ENCODE measurements around the gene PTPRJ. TPM values are rescaled to one million over a fixed set of nuclear protein-coding genes. Genes with fewer than 3 reads are reported as not detected.

Gene PTPRJ
- total RNA-seq, 1 donor from 2014 or later, result 22.9 TPM

DNA sequence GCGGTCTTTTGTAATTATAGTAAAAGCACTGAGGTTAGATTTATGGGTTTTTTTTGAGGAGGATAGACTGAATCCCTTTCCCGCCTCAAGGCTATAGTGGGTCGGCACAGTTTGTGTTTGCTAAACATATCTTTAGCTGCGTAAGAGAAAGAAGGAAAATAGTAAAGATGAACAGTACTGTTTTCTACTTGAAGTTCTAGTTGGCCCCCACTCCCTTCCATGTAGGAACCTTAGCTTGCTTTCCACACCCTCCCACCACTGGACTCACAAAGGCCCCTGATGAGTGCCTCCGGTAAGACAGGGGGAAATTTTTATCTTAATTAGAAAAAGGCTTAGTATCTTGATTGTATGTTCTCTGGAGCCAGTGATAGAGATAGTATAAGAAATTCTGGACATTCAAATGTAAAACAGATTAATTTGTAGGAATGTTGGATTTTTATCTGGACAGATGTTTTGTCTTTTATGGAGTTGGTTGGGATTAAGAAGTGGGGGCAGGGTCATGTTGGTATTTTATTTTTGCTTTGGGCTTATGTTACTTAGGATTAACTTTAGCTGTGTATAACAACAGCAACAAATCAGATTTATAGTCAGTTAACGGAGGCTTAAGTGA is 49.4 kb downstream of the PTPRJ start:
- H3K4me3 ChIP-seq (ENCODE audit: insufficient read depth, low read depth, low read length), result no peak overlapping the region
- DNase-seq (ENCODE audit: low read depth), result no peak

DNA sequence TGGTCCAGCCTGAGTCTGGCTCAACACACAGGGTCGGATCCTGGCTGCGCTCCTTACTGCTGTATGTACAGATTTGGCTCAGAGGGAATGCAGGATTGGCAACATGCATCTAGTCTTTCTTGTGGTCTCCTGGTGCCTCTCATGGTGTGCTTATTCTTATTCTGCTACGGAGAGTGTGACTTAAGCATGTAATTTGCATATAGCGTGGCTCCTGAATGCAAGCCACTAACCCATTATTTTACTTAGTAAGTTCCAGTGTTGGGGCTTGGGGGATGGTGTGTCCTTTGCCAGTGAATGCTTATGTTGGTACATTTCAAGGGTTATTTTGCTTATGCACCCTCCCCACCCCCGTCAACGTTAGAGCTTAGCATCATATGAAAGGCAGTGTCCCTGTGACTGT is 51.2 kb downstream of the PTPRJ start:
- Mint-ChIP-seq H3K4me1 (ENCODE audit: low read depth, unreplicated experiment) (peaks cover 25% of the 10 kb centered on the region), H3K9me3 (ENCODE audit: unreplicated experiment) (no peaks in the 10 kb centered on the region), H3K27ac (ENCODE audit: unreplicated experiment) (no peak overlapping the region), H3K36me3 (ENCODE audit: low read depth, unreplicated experiment) (peaks cover 2% of the 10 kb centered on the region), H3K27me3 (ENCODE audit: low read depth, unreplicated experiment) (no peaks in the 10 kb centered on the region), H3K4me3 (ENCODE audit: unreplicated experiment) (no peak overlapping the region)
- FAIRE-seq (no peak), DNase-seq (ENCODE audit: low read depth) (no peak)
- H3K4me1 ChIP-seq (ENCODE audit: insufficient read depth, low read length), result peaks cover 25% of the 10 kb centered on the region
- no peak overlapping the region for H3K27ac ChIP-seq (ENCODE audit: low read depth, low read length)
- no peak overlapping the region for H2AFZ ChIP-seq (ENCODE audit: low read depth, low read length)
- H3K27me3 ChIP-seq (ENCODE audit: insufficient read depth, low read length), result no peaks in the 10 kb centered on the region
- peaks cover 59% of the 10 kb centered on the region for H4K20me1 ChIP-seq (ENCODE audit: insufficient read depth, low read length)
- no peak overlapping the region for H3K4me3 ChIP-seq (ENCODE audit: insufficient read depth, low read depth, low read length)
- H3K36me3 ChIP-seq (ENCODE audit: insufficient read depth, low read length), result no peaks in the 10 kb centered on the region
- peaks cover 82% of the 10 kb centered on the region for H3K79me2 ChIP-seq (ENCODE audit: insufficient read depth, low read length)
- H3K4me2 ChIP-seq (ENCODE audit: low read length), result peak overlapping the region; percentile 9
- H3K9me3 ChIP-seq (ENCODE audit: insufficient read depth, low read depth, low read length), result no peaks in the 10 kb centered on the region
- TF ChIP-seq, protein P1, sequence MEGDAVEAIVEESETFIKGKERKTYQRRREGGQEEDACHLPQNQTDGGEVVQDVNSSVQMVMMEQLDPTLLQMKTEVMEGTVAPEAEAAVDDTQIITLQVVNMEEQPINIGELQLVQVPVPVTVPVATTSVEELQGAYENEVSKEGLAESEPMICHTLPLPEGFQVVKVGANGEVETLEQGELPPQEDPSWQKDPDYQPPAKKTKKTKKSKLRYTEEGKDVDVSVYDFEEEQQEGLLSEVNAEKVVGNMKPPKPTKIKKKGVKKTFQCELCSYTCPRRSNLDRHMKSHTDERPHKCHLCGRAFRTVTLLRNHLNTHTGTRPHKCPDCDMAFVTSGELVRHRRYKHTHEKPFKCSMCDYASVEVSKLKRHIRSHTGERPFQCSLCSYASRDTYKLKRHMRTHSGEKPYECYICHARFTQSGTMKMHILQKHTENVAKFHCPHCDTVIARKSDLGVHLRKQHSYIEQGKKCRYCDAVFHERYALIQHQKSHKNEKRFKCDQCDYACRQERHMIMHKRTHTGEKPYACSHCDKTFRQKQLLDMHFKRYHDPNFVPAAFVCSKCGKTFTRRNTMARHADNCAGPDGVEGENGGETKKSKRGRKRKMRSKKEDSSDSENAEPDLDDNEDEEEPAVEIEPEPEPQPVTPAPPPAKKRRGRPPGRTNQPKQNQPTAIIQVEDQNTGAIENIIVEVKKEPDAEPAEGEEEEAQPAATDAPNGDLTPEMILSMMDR (IDR thresholded peaks at IDR 0.05; ENCODE audit: insufficient read depth, low read depth, low read length), result no peak
- no peak for TF ChIP-seq EZH2 (IDR thresholded peaks at IDR 0.05; ENCODE audit: insufficient read depth, low read length)
- H3K9ac ChIP-seq (ENCODE audit: low read length), result no peak overlapping the region

More for the DNA sequence above, 49.4 kb downstream of the PTPRJ start:
- Histone ChIP-seq H3K27ac (ENCODE audit: low read depth, low read length) (no peak overlapping the region), H2AFZ (ENCODE audit: low read depth, low read length) (no peak overlapping the region), H3K9me3 (ENCODE audit: insufficient read depth, low read depth, low read length) (no peaks in the 10 kb centered on the region), H3K79me2 (ENCODE audit: insufficient read depth, low read length) (peaks cover 83% of the 10 kb centered on the region), H3K4me2 (ENCODE audit: low read length) (no peak overlapping the region), H3K4me1 (ENCODE audit: insufficient read depth, low read length) (peaks cover 15% of the 10 kb centered on the region), H3K9ac (ENCODE audit: low read length) (no peak overlapping the region), H3K36me3 (ENCODE audit: insufficient read depth, low read length) (no peaks in the 10 kb centered on the region), H3K27me3 (ENCODE audit: insufficient read depth, low read length) (no peaks in the 10 kb centered on the region), H4K20me1 (ENCODE audit: insufficient read depth, low read length) (peaks cover 60% of the 10 kb centered on the region)
- Mint-ChIP-seq H3K4me1 (ENCODE audit: low read depth, unreplicated experiment) (peaks cover 19% of the 10 kb centered on the region), H3K36me3 (ENCODE audit: low read depth, unreplicated experiment) (peaks cover 5% of the 10 kb centered on the region), H3K4me3 (ENCODE audit: unreplicated experiment) (no peak overlapping the region), H3K27ac (ENCODE audit: unreplicated experiment) (no peak overlapping the region), H3K27me3 (ENCODE audit: low read depth, unreplicated experiment) (no peaks in the 10 kb centered on the region), H3K9me3 (ENCODE audit: unreplicated experiment) (no peaks in the 10 kb centered on the region)
- TF ChIP-seq, protein P1 (IDR thresholded peaks at IDR 0.05; ENCODE audit: insufficient read depth, low read depth, low read length), result no peak
- TF ChIP-seq EZH2 (IDR thresholded peaks at IDR 0.05; ENCODE audit: insufficient read depth, low read length), result no peak
- FAIRE-seq, result no peak

- Mint-ChIP-seq H3K9me3 (ENCODE audit: unreplicated experiment) (no peaks in the 10 kb centered on the region), H3K27ac (ENCODE audit: unreplicated experiment) (no peak overlapping the region), H3K4me1 (ENCODE audit: low read depth, unreplicated experiment) (peaks cover 28% of the 10 kb centered on the region), H3K27me3 (ENCODE audit: low read depth, unreplicated experiment) (no peaks in the 10 kb centered on the region), H3K36me3 (ENCODE audit: low read depth, unreplicated experiment) (peaks cover 2% of the 10 kb centered on the region), H3K4me3 (ENCODE audit: unreplicated experiment) (no peak overlapping the region)
- no peak overlapping the region for H2AFZ ChIP-seq (ENCODE audit: low read depth, low read length)
- peaks cover 28% of the 10 kb centered on the region for H3K4me1 ChIP-seq (ENCODE audit: insufficient read depth, low read length)
- no peaks in the 10 kb centered on the region for H3K36me3 ChIP-seq (ENCODE audit: insufficient read depth, low read length)
- H3K9ac ChIP-seq (ENCODE audit: low read length), result no peak overlapping the region
- no peak overlapping the region for H3K4me3 ChIP-seq (ENCODE audit: insufficient read depth, low read depth, low read length)
- no peak for FAIRE-seq
- DNase-seq (ENCODE audit: low read depth), result no peak
- H3K79me2 ChIP-seq (ENCODE audit: insufficient read depth, low read length), result peaks cover 83% of the 10 kb centered on the region
- H3K27ac ChIP-seq (ENCODE audit: low read depth, low read length), result no peak overlapping the region
- H3K27me3 ChIP-seq (ENCODE audit: insufficient read depth, low read length), result no peaks in the 10 kb centered on the region
- H4K20me1 ChIP-seq (ENCODE audit: insufficient read depth, low read length), result peaks cover 61% of the 10 kb centered on the region
- H3K9me3 ChIP-seq (ENCODE audit: insufficient read depth, low read depth, low read length), result no peaks in the 10 kb centered on the region
- TF ChIP-seq EZH2 (IDR thresholded peaks at IDR 0.05; ENCODE audit: insufficient read depth, low read length), result no peak
- TF ChIP-seq, protein P1 (IDR thresholded peaks at IDR 0.05; ENCODE audit: insufficient read depth, low read depth, low read length), result no peak
- no peak overlapping the region for H3K4me2 ChIP-seq (ENCODE audit: low read length)
These were observed 52.4 kb downstream of the PTPRJ start for GRCh38 chr11:48032721-48033120.

Data from astrocyte (in vitro differentiated cells and primary cell).